ENCODE measurements around the gene FTSJ1.
A peak's percentile ranks its signal among the peaks of the same experiment; 100 is the strongest.
"Not testable (repeated sequence)": the region's sequence is repeated elsewhere in the genome, so short reads cannot be mapped to it uniquely, and the experiment has no call there.

Gene FTSJ1

DNA sequence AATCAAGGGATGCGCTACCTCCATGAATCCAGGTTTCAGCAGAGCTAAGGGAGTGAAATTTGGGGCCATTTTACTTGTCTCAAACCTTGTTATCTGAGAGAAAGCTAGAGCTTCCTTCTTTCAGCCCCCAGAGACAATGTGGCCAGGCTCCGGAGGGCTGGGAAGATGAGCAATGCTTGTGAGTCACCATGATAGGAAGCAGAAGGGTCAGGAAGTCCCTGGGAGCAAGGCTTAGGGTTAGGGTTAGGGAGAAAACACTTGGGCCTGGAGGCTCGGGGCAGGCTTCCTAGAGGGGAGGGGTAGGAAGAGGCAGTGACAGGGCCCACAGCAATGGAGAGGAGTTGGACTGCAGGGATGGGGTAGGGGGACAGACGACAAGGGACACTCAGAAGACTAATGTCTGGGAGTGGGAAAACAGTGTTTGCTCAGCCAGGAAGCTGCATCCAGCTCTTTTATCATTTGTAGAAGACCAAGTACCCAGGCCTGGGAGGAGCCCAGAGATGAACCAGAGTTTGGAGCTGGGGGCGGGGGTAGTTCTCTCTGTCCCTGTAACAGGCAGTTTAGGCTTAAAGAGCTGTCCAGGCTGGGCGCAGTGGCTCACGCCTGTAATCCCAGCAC lies 16.4 kb downstream of the FTSJ1 start:
- no peak for DNase-seq (ENCODE audit: low read depth in 4 of 4, low spot score in 1 of 4)

DNA sequence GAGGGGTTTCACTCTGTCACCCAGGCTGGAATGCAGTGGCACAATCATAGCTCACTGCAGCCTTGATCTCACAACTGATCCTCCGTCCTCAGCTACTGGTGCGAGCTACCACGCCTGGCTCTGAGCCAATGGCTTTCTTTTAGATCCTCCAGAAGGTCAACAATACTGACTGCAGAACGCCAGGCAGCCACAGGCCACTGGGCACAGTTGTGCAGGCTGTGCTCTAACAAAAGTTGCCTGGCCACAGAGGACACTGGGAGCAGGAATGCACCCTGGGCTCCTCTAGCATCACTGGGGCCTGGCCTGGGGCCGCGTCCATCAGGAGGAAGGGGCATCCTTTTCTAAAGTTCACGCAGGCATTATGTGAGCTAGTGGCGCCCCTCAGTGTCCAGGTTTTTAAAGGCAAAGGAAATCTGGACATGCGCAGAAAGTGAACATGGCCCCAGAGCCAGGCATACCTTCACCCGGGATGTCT lies 17.9 kb downstream of the FTSJ1 start:
- DNase-seq (ENCODE audit: low read depth in 4 of 4, low spot score in 1 of 4), result no peak

DNA sequence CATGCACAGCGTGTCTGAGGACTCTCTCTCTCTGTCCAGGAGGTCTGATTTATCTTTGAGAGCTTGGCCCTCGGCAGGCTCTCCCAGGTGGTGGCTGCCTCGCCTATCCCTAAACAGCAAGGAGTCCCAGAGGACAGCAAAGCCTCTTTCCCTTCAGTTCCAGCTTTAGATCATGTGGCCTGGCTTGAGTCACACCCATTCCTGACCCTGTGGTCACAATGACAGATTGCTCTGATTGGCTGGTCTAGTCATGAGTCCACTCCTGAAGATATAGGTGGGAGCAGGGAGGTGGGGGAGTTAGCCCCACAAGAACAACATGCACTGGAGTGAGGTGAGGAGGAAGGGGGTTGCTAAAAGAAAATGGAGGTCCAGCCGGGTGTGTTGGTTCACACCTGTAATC lies 20.7 kb downstream of the FTSJ1 start:
- DNase-seq (ENCODE audit: low read depth in 4 of 4, low spot score in 1 of 4), result no peak

DNA sequence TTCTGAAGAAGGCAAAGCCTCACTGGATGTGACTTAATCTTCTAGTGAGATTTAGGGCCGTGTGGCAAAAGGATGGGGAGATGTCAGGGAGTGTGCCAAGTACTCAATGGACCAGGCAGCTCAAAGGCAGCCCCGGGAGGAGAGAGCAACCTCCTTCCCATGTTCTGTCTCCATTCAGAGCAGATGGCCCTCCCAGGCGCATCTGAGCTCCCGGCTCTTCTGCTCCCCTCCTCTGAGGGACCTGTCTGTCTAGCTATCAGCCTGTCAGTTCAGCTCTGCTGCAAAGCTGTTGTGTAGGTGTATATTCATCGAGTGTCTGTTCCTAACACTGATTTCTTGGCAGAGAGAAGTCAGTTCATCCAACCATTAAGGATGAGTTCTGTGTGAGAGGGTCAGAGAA lies 21.9 kb downstream of the FTSJ1 start:
- no peak for DNase-seq (ENCODE audit: low read depth in 4 of 4, low spot score in 1 of 4)

DNA sequence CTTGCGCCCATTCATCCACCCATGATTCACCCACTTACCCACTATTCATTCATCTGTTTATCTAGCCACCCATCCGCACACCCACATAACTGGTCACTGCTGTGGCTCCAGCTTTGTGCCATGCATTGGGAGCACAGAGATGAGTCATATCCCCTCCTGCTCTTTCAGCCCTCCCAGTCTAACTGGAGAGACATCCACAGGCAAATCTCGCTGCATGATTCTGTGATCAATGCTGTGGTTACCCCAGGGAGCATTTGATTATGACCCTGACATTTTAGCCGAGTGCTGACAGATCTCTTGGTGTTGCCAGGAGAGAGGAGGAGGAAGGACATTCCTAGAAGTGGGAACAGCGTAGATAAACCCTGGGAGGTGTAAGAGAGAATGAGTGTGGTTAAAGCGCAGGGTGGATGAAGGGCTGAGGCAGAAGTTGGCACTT lies 22.4 kb downstream of the FTSJ1 start:
- no peak for DNase-seq (ENCODE audit: low read depth in 4 of 4, low spot score in 1 of 4)

DNA sequence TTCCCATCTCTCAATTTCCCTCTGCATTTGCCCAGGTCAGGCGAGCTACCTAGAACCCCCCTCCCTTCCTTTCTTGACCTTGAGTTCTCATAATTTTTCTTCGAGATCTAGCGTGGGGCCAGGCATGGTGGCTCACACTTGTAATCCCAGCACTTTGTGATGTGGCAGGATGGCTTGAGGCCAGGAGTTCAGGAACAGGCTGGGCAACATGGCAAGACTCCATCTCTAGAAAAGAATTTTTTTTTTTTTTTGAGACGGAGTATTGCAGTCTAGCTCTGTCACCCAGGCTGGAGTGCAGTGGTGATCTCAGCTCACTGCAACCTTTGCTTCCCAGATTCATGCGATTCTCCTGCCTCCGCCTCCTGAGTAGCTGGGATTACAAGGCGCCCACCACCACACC lies 28.3 kb downstream of the FTSJ1 start:
- DNase-seq (ENCODE audit: low read depth in 4 of 4, low spot score in 1 of 4), result no peak

GRCh38 chrX:48505481-48505880 lies 29.5 kb downstream of the FTSJ1 start:
- DNase-seq (ENCODE audit: low read depth in 4 of 4, low spot score in 1 of 4), result no peak

DNA sequence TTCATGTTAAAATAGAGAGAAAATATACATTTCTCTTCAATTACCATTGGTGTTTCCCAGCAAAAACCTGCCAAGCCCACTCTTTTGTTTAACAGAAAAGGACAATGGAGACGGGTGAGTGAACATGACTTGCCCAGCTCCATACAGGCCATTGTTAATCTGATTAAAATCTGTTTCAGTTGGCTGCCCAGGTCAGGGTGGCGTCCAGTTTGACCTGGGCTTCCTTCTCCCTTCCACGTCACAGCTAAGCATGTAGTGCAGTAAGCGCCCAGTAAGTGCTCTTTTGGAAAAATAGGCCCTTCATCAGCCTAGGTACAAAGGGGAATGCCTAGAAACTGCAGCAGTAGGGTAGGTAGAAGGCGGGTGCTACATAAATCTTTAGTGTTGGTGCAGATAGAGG lies 31.2 kb downstream of the FTSJ1 start:
- no peak for DNase-seq (ENCODE audit: low read depth in 4 of 4, low spot score in 1 of 4)

DNA sequence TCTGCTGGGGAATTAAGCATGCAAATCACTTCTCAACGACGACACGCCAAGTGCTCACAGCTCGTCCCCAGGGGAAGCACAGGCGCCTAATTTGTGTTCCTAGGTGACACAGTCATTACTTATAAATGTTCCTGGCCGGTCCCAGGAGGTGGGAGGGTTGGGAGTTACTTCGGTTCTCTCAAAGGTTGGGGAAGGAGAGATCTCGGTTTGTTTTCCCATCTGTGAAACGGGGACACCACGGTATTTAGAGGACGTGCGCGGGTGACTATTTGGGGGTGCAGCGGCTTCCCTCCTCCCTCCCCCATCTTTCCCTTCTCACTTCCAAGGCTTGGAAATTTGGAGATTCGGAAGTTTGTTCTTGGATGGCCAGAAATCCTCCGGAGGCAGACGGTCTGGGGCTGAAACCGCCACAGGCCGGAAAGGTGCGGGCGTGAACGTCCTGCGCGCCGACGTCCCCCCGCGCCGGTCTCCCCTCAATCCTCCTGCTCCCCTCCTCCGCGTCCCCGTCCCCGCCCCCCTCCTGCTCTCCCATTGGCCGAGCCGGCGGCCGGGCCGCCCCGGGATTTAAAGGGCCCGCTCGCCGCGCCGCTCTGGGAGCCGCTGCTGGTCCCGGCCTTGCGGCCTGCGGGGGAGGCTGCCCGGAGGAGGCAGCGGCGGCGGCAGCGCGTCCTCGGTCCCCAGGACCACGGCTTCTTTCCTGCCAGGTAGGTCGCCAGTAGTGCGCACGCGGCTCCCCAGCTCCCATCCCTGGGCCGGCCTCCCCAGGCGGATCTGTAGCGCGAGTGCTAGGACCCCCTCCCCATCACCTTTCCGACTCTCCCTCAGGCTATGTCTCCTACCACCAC lies 32.6 kb downstream of the FTSJ1 start, which contains the start of gene PORCN:
PORCN (plus strand) TSS at position 593 of the 845 bp plus-strand sequence. CDS start 829 bp downstream, outside the sequence.
- DNase-seq (ENCODE audit: low read depth in 4 of 4, low spot score in 1 of 4), result peak; percentile 50 to 72 (median 64)

DNA sequence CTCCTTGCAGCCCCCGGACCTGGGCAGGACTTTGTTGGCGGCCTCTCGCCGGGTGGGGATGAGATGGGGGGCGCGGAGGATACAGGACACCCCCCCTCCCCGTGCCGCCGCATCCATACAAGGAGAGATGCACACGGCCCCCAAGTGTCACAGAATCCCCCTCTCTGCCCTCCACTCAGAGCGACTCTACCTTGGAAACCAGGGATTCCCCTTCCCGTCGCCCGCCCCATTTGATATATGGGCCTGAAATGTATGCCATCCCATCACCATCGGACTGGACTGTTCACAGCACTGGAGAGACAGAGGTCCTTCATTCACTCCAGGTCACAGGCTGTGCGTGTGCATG lies 33.2 kb downstream of the FTSJ1 start:
- DNase-seq (ENCODE audit: low read depth in 4 of 4, low spot score in 1 of 4), result no peak

DNA sequence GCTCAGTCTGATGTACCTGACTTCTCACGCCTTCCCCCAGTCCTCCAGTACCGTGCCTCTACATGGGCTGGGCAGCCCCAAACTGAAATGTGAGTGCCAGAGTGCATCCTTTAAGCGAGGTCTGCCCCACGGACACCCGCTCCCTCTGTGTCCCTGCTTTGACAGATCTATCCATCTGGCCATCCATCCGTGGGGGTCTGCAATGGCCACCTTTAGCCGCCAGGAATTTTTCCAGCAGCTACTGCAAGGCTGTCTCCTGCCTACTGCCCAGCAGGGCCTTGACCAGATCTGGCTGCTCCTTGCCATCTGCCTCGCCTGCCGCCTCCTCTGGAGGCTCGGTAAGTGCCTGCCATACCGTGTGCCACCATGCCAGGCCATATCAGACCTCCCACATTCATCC lies 33.6 kb downstream of the FTSJ1 start:
- no peak for DNase-seq (ENCODE audit: low read depth in 4 of 4, low spot score in 1 of 4)

DNA sequence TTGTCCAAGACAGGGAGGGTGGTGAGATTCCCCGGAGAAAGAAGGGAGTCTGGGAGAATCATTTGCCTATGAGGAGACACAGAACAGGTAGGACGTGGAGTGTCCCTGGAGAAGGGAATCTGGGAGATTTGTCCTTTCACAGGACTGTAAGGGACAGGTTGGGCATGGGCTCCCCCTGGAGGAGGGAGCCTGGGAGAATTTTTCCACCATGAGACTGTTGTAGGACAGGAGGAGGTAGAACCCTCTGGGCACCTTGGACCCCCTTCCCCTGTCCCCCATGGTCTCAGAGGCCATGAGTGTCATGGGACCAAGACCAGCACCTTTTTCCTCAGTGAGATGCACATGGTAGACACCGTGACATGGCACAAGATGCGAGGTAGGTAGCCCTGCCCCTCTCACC lies 35.6 kb downstream of the FTSJ1 start:
- no peak for DNase-seq (ENCODE audit: low read depth in 4 of 4, low spot score in 1 of 4)

DNA sequence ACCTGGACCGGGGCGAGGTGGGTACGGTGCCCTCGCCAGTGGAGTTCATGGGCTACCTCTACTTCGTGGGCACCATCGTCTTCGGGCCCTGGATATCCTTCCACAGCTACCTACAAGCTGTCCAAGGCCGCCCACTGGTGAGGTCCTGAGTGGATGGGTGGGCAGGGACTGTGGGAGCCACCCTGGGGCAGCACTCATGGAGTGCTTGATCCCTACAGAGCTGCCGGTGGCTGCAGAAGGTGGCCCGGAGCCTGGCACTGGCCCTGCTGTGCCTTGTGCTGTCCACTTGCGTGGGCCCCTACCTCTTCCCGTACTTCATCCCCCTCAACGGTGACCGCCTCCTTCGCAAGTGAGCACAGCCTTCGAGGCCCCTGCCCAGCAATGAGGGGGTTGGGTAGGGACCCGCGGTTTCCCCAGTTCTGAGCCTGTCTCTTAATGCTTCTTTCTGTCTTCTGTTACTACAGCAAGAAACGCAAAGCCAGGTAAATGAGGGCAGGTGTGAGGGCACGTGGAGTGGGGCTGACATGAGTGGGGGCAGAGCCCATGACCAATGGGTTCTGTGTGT lies 36.5 kb downstream of the FTSJ1 start:
- no peak for DNase-seq (ENCODE audit: low read depth in 4 of 4, low spot score in 1 of 4)

DNA sequence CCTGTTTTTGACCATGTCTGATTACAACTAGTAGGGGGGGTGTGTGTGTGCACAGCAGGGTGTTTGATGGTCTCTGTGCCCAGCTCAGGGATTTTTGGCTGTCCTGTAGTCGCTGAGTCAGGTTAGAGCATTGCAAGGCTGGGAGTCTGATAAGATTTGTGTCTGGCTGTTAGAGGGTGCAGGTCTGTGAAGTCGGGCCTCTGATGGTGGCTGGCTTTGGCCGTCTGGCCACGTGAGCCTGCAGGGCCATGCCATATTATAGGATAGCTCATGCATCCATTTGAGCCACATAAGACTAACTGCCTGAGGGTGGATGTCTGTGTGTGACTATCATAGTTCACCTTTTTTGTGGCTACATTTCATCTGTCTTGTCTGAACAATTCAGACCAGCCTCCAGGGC lies 37.7 kb downstream of the FTSJ1 start:
- no peak for DNase-seq (ENCODE audit: low read depth in 4 of 4, low spot score in 1 of 4)

DNA sequence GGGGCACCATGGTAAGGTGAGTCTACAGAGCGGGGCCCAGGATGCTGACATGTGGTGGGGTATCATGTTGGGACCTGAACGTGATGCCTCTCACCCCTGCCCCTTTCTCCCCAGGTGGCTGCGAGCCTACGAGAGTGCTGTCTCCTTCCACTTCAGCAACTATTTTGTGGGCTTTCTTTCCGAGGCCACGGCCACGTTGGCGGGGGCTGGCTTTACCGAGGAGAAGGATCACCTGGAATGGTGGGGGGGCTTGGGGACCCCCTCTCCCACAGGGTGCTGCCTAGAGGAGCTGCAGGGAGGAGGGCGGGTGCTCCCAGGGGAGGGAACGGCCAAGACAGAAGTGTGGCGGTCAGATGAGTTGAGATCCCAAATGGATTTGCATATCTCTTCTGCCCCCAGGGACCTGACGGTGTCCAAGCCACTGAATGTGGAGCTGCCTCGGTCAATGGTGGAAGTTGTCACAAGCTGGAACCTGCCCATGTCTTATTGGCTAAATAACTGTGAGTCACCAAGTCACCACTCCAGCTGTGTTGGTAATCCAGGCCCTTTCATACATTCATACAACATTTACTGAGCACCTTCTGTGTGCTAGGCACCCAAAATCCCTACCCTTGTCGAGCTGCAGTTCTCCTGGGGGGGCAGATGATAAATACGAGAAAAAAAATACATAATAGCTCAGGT lies 38.3 kb downstream of the FTSJ1 start:
- DNase-seq (ENCODE audit: low read depth in 4 of 4, low spot score in 1 of 4), result no peak

DNA sequence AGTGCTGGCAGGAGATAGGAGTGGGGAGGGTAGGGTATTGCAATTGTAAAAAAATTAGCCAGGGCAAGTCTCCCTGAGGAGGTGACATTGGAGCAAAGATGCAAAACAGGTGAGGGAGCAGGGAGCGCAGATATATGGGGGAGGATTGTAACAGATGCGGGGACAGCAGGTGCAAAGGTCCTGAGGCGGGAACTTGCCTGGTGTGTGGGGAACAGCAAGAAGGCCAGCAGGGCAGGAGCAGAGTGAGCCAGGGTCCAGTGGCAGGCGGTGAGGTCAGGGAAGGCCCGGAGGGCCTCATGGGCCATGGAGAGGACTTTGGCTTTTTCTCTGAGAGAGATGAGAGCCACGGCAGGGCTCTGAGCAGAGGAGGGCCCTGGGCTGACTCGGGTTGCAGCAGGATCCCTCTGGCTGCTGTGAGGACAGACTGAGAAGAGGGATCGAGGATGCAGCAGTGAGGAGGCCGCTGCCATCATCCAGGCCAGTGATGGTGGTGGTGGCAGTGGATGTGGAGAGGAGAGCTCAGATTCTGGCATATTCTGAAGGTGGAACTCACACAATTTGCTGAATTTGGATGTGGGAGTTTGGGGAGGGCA lies 39.0 kb downstream of the FTSJ1 start:
- DNase-seq (ENCODE audit: low read depth in 4 of 4, low spot score in 1 of 4), result no peak

DNA sequence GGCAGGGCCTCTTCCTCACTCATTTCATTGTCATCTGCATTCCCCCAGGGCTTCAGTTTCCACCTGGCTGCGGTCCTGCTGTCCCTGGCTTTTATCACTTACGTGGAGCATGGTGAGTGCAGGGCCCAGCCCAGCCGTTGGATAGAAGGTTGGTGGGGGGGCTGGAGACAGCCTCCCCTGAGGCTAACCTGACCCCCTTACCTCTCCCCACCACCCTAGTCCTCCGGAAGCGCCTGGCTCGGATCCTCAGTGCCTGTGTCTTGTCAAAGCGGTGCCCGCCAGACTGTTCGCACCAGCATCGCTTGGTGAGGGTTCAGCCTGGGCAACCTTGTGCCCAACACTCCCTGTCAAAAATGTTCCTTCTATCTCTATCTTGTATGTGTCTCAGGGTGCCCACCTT lies 39.8 kb downstream of the FTSJ1 start:
- no peak for DNase-seq (ENCODE audit: low read depth in 4 of 4, low spot score in 1 of 4)

- DNase-seq (ENCODE audit: low read depth in 4 of 4, low spot score in 1 of 4), result no peak
Observed at GRCh38 chrX:48516285-48516684, 40.3 kb downstream of the FTSJ1 start.

DNA sequence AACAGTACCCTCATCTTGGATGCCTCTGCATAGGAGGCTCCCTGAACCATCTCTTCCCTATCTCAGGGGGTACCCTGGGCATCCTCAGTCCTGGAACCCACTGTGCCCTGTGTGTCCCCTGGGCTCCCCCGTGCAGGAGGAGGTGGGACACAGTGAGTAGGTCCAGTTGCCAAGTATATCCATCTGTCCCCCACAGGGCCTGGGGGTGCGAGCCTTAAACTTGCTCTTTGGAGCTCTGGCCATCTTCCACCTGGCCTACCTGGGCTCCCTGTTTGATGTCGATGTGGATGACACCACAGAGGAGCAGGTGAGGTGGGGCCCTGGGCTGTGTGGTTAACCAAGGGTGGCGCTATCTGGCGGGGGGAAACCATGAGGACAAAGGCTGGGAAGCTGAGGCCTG lies 41.0 kb downstream of the FTSJ1 start:
- DNase-seq (ENCODE audit: low read depth in 4 of 4, low spot score in 1 of 4), result no peak

DNA sequence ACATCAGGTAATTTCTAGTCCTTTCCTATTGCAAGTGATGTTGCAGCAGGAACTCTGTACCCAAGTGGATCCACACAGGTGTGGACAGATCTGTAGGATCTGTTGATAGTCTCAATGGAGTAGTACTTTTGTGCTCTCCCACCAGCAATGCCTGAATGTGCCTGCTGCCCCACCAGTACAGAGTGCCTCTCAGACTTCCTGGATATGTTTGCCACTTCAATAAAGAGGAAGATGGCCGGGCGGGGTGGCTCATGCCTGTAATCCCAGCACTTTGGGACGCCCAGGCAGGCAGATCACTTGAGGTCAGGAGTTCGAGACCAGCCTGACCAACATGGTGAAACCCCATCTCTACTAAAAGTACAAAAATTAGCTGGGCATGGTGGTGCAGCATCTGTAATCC lies 43.5 kb downstream of the FTSJ1 start:
- not testable (repeated sequence) for DNase-seq (ENCODE audit: low read depth in 4 of 4, low spot score in 1 of 4)

GRCh38 chrX:48520455-48520854 lies 44.5 kb downstream of the FTSJ1 start:
- no peak for DNase-seq (ENCODE audit: low read depth in 4 of 4, low spot score in 1 of 4)
